GM19043 (cell line): ENCODE measurements around the gene PPP2R2B.

Experiments
- ATAC-seq: cut with Tn5 transposase; IDR thresholded peaks from one replicate; pipeline ENCODE4 v1.9.1; 2021; ENCODE audit warnings: low read depth; ENCODE audit not compliant: unreplicated experiment

Gene PPP2R2B

DNA sequence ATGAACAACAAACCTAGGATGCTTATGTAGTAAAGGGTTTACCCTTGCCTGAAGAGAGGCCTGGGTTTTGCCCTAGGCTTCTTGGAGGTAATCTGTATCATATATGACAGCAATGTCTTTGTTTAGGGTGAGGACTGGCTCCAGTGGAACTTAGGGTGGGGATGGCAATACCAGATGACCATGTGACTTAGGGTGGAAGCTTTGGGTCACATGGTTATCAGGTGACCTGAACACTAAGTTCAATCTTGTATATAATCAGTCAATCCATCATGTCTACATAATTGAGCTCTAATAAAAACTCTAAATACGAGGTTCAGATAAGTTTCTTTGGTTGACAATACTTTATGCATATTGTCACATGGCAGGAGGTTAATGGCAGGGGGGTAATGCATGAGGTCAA lies 10.6 kb upstream of the PPP2R2B start:
- no peak for ATAC-seq

GRCh38 chr5:146888351-146888978 lies 9.9 kb upstream of the PPP2R2B start:
- no peak for ATAC-seq

- ATAC-seq = no peak
These were observed 5.6 kb upstream of the PPP2R2B start for GRCh38 chr5:146884066-146884626.

DNA sequence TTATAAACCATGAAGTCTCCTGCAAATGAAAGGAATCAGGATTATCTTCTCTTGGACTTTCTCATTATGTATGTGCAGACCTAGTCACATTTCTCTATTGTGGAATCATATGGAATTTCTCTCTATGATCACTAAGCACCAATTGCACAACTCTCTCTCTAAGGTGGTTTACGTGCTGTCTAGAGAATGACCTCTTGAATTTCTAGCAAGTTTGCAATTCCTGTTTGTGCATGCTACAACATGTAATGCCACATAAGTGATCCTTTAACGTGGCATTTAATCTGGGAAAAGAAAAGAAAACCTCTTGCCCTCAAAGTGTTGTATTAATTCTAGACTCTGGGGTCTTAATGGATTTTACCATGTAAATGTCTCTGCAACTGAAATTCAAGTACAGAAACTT lies 5.0 kb upstream of the PPP2R2B start:
- no peak for ATAC-seq

- ATAC-seq = no peak
These were observed 2.4 kb upstream of the PPP2R2B start for GRCh38 chr5:146880966-146881365.

- no peak for ATAC-seq
These were observed 628 bp downstream of the PPP2R2B start for GRCh38 chr5:146877783-146878475.

DNA sequence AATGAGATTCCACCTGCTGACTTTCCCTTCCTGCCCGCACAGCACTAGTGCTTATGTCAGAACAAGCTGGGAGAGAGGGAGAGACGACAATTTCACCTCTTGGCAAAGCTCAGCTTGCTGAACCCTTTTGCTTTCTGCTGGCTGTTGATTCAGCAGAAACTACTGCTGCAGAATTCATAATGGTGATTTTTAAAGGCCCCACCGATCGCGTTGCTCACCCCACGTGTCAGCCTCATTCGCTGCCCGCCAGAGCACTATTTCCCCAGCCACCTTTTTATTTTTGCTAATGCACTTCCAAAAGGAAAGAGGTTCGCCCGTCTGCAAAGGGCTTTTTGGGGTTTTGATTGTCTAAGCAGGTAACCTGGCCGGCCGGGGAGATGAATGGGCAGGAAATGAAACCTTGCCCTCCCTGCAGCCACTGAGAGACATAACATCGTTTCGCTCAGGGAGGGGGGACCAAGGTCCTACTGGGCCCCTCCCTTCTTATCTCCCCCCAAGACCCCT lies 1.3 kb downstream of the PPP2R2B start:
- ATAC-seq = no peak

- no peak for ATAC-seq
These were observed 5.2 kb downstream of the PPP2R2B start for GRCh38 chr5:146873186-146873917.

GRCh38 chr5:146872188-146872587 lies 6.4 kb downstream of the PPP2R2B start:
- ATAC-seq = no peak

- no peak for ATAC-seq
These were observed 10.4 kb downstream of the PPP2R2B start for GRCh38 chr5:146867996-146868708.

DNA sequence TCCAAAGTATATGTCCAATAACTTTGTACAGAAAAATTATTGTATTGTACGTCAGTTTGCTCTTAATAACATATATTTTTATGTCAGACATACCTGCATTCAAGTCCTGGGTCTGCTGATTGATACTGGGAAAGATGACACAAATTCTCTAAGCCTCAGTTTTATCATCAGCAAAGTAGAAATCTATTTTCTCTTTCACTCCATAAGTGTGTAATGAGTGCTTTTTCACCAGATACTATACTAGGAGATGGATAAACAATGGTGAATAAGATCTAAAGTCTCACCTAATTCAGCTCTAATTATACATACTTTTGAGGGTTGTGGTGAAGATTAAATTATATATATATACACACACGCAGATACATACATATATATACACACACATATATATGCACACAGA lies 12.3 kb downstream of the PPP2R2B start:
- no peak for ATAC-seq

DNA sequence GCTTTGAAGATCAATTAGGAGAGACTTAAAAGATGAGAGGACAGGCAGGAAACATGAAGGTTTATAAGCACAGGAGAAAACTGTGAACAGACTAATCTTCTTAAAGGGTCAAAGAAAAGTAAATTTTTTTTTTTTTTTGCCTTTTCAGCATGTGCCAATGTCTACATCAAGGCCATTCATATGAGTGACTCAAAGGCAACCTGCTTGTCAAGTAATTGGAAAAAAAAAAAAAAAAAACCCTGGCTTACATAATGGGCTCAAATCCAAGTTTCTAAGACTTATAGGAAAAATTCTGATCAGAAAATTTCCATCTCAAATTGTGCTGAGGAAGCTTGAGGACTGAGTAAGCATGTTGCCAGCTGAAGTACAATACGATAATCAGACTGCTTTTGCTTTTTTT lies 15.9 kb downstream of the PPP2R2B start:
- no peak for ATAC-seq

- no peak for ATAC-seq
These were observed 18.2 kb downstream of the PPP2R2B start for GRCh38 chr5:146860213-146860893.

DNA sequence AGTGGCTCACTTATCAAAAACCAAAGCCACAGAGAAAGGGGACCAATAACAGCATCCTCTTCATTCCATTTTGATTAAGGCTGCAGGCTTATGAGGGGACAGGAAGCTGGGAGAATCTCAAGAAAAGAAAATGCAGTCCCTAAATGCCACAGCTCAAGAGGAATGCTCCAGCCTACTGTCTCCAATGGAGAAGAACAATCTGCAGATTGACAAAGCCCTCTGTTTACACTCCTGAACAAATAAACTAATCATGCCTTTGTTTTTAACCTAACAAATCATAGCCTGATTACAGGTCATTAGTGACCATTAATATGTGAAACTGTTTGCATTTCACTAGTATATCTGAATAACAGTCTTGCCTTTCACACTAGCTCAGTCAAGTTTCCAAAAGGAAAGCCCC lies 26.5 kb downstream of the PPP2R2B start:
- ATAC-seq = no peak

GRCh38 chr5:146851133-146851532 lies 27.4 kb downstream of the PPP2R2B start:
- ATAC-seq = no peak

GRCh38 chr5:146849694-146850303 lies 28.8 kb downstream of the PPP2R2B start:
- ATAC-seq = no peak

DNA sequence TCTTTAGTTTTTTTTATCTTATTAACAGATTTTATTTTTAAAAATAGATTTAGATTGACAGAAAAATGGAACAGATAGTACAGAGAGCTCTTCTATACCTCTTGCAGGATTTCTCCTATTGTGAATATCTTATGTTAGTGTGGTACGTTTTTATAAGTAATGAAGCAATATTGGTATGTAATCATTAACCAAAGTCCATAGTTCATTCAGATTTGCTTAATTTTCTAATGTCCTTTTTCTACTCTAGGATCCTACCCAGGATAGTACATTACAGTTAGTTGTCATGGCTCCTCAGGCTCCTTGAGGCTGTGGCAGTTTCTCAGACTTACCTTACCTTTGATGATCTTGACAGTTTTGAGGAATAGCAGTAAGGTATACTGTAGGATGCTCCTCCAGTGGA lies 30.4 kb downstream of the PPP2R2B start:
- ATAC-seq = no peak

DNA sequence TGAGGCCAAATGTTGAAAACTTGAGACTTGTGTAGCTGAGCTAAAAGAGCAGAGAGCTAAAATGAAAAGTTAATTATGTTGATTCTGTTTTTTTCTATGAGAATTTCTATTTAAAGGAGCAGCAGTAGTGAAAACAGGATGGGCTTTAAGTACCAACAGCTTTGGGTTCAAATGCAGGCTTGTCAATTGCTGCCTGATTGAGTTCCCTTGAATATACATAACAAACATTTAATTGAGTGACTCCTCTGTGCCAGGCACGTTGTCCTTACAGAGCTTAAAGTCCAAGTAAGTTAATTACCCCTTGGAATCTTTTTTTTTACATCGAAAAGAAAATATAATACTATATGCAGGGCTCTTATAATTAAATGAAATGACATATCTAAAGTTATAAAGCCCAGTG lies 38.5 kb downstream of the PPP2R2B start:
- no peak for ATAC-seq

- no peak for ATAC-seq
These were observed 42.2 kb downstream of the PPP2R2B start for GRCh38 chr5:146836226-146836842.
